Lung (tissue), 12 donors: Measurements from ENCODE around the gene HSP90AB1. TPM values are rescaled to one million over a fixed set of nuclear protein-coding genes. Genes with fewer than 3 reads are reported as not detected.

ENCODE experiments used
- ATAC-seq: fragments of 200-7000 bp; cut with Tn5 transposase; one replicate; pipeline ENCODE4 v1.9.1; 2020; ENCODE audit warnings: moderate number of reproducible peaks; ENCODE audit not compliant: insufficient read depth, low FRiP score
- DNase-seq, 3 donors: peaks; one replicate each; pipeline ENCODE4 v3.0.0-alpha.2; 2013 to 2017
- H3K27ac ChIP-seq, 2 donors: one replicate each; pipeline ENCODE4 v1.5.1; 2013; ENCODE audit warnings: mild to moderate bottlenecking in 2 of 2, moderate library complexity in 2 of 2, control low read depth in 1 of 2, inconsistent platforms in 1 of 2, low read depth in 1 of 2, low read length in 1 of 2
- H3K27me3 ChIP-seq, 3 donors: one replicate each; pipeline ENCODE4 v1.5.1; 2013; ENCODE audit warnings: low read length in 2 of 3; ENCODE audit not compliant: control insufficient read depth in 3 of 3, insufficient read depth in 3 of 3
- H3K36me3 ChIP-seq, 4 donors: one replicate each; pipeline ENCODE4 v1.5.1; 2013; ENCODE audit warnings: low read length in 4 of 4, mild to moderate bottlenecking in 1 of 4, moderate library complexity in 1 of 4; ENCODE audit not compliant: control insufficient read depth in 4 of 4, insufficient read depth in 4 of 4
- H3K4me1 ChIP-seq, 5 donors: one replicate each; pipeline ENCODE4 v1.5.1; 2013; ENCODE audit warnings: low read length in 5 of 5, mild to moderate bottlenecking in 2 of 5, moderate library complexity in 1 of 5; ENCODE audit not compliant: control insufficient read depth in 5 of 5, insufficient read depth in 5 of 5
- H3K4me3 ChIP-seq: one replicate; pipeline ENCODE4 v1.5.1; 2013; ENCODE audit warnings: mild to moderate bottlenecking, control low read depth, moderate library complexity
- H3K9ac ChIP-seq, 2 donors: one replicate each; pipeline ENCODE4 v1.5.1; 2013; ENCODE audit warnings: low read length in 2 of 2, control low read depth in 1 of 2; ENCODE audit not compliant: insufficient read depth in 1 of 2
- H3K9me3 ChIP-seq, 4 donors: one replicate each; pipeline ENCODE4 v1.5.1; 2013; ENCODE audit warnings: low read length in 3 of 4, mild to moderate bottlenecking in 1 of 4, moderate library complexity in 1 of 4; ENCODE audit not compliant: control insufficient read depth in 4 of 4, insufficient read depth in 3 of 4
- CTCF ChIP-seq: IDR thresholded peaks from 2 replicates; pipeline ENCODE4 v1.5.1; 2012; ENCODE audit warnings: mild to moderate bottlenecking; ENCODE audit errors: control extremely low read depth, extremely low read depth
- WGBS, 2 donors: extraction: QIAGEN DNeasy Blood & Tissue Kit; methylation state at CpG; one replicate each; pipeline ENCODE4 v1.1.7; 2013; 5-methylcytosine and 5-hydroxymethylcytosine counted together
- polyA plus RNA-seq, 2 donors: library from polyadenylated mRNA; stranded (reverse); fragments of 200-250 nt; gene quantifications; one replicate each; pipeline ENCODE4 v1.2.1, GENCODE V29; 2013
- total RNA-seq, 2 donors: library from RNA; depleted of rRNA in 1 of 2; stranded (reverse); fragments of >200 nt in 1 of 2; gene quantifications; one replicate each; pipeline ENCODE4 v1.2.1, GENCODE V29; 2014 to 2021
- donor health status: control.
- donor health status: control.
- donor health status: Bipolar disorder and iron deficiency.
- donor health status: healthy.
- donor health status: DM: yes; HTN: yes; CAD: no.

Gene HSP90AB1
- total and polyA plus RNA-seq, 4 donors: 289 to 700 (median 509) TPM

- Histone ChIP-seq H3K36me3 (peaks cover 0 to 17% (median 9%) of the 10 kb centered on the region in 4 donors), H3K9me3 (no peaks in the 10 kb centered on the region), H3K27ac (peak overlapping the region in 1 of 2 donors; percentile 34), H3K4me1 (peaks cover 6 to 26% (median 12%) of the 10 kb centered on the region in 5 donors), H3K27me3 (peaks cover 0 to 1% (median 0%) of the 10 kb centered on the region in 3 donors), H3K9ac (no peak overlapping the region), H3K4me3 (peak overlapping the region; percentile 13)
- DNase-seq (peak in 1 of 3 donors; percentile 28), ATAC-seq (no peak)
- 21% methylated on average over 9 of the region's 9 CpGs for WGBS, 2 donors
- TF ChIP-seq CTCF: no peak
Measured at GRCh38 chr6:44263354-44264100, 16.6 kb downstream of the HSP90AB1 start.

GRCh38 chr6:44264154-44265006 lies 17.5 kb downstream of the HSP90AB1 start:
- Histone ChIP-seq H3K4me3 (peak overlapping the region; percentile 87), H3K4me1 (peaks cover 6 to 26% (median 12%) of the 10 kb centered on the region in 5 donors), H3K36me3 (peaks cover 0 to 14% (median 9%) of the 10 kb centered on the region in 4 donors), H3K27me3 (peaks cover 0 to 10% (median 6%) of the 10 kb centered on the region in 3 donors), H3K27ac (peak overlapping the region in 1 of 2 donors; percentile 89), H3K9ac (peak overlapping the region in 1 of 2 donors; percentile 72), H3K9me3 (no peaks in the 10 kb centered on the region)
- DNase-seq: peak in 1 of 3 donors; percentile 80
- no peak for TF ChIP-seq CTCF
- 0 to 5% methylated on average over 13 of the region's 13 CpGs for WGBS, 2 donors
- peak; percentile 13 for ATAC-seq

GRCh38 chr6:44265007-44265721 lies 18.3 kb downstream of the HSP90AB1 start, which contains the start of gene NFKBIE:
TSS of gene NFKBIE (minus strand) at chr6:44265551. CDS start at chr6:44265346, 205 bp downstream.
- peak within 1 kb of the TSS; percentile 85 to 89 for H3K27ac ChIP-seq
- H3K9me3 ChIP-seq: no peaks in the 10 kb centered on the region

More at GRCh38 chr6:44265007-44265721, 18.3 kb downstream of the HSP90AB1 start, which contains the start of gene NFKBIE:
- DNase-seq: peak; percentile 94 to 97 (median 96)
- Histone ChIP-seq H3K4me1 (peaks cover 6 to 26% (median 12%) of the 10 kb centered on the region in 5 donors), H3K36me3 (peaks cover 0 to 10% (median 7%) of the 10 kb centered on the region in 4 donors), H3K9ac (peak within 1 kb of the TSS in 1 of 2 donors; percentile 72), H3K27me3 (peaks cover 0 to 17% (median 14%) of the 10 kb centered on the region in 3 donors), H3K4me3 (peak within 1 kb of the TSS; percentile 87)
- TF ChIP-seq CTCF: peak; percentile 7
- WGBS, 2 donors: 0 to 1% methylated on average over 35 to 72 of the region's 72 CpGs
- ATAC-seq: peak; percentile 91
